CD4-positive, alpha-beta T cell (primary cell): ENCODE results near the gene CASP7. TPM values are rescaled to one million over a fixed set of nuclear protein-coding genes. Genes with fewer than 3 reads are reported as not detected.

Source experiments
- ATAC-seq: fragments of 200-7000 bp; cut with Tn5 transposase; one replicate; pipeline ENCODE4 v1.10.0; 2022; ENCODE audit warnings: mild to moderate bottlenecking; ENCODE audit not compliant: poor library complexity
- CTCF ChIA-PET: fragments of 350-600 bp; sonication (Branson Sonifier 250); formaldehyde crosslinking; loops from one replicate; lab custom pipeline; 2021; ENCODE audit warnings: antibody characterized with exemption, inconsistent platforms; lab: Charles Lee
- POLR2A ChIA-PET: fragments of 350-600 bp; sonication (Branson Sonifier 250); formaldehyde crosslinking; loops from one replicate; lab custom pipeline; 2021; ENCODE audit warnings: antibody characterized with exemption, inconsistent platforms; lab: Charles Lee
- DNase-seq, 14 experiments: peaks; one replicate each; pipeline ENCODE4 v3.0.0-alpha.2; 2013 to 2020; ENCODE audit warnings: mixed read lengths in 2 of 14
- H3K27ac ChIP-seq, 2 donors: one replicate each; pipeline versions ENCODE4 v1.5.1 to v1.7.0; 2013; ENCODE audit warnings: low read length in 2 of 2, low read depth in 1 of 2, mild to moderate bottlenecking in 1 of 2
- H3K27me3 ChIP-seq, 2 experiments: 1 replicate in 1 of 2; 2 replicates in 1 of 2; pipeline versions ENCODE4 v1.6.1 to v1.7.0; 2013; ENCODE audit warnings: low read length in 2 of 2, control low read depth in 1 of 2, mild to moderate bottlenecking in 1 of 2, moderate library complexity in 1 of 2; ENCODE audit not compliant: insufficient read depth in 2 of 2, control insufficient read depth in 1 of 2
- H3K36me3 ChIP-seq: one replicate; pipeline ENCODE4 v1.6.1; 2013; ENCODE audit warnings: low read length, control low read depth; ENCODE audit not compliant: insufficient read depth
- H3K4me1 ChIP-seq: one replicate; pipeline ENCODE4 v1.6.1; 2013; ENCODE audit warnings: low read length, control low read depth; ENCODE audit not compliant: insufficient read depth
- H3K4me3 ChIP-seq: one replicate; pipeline ENCODE4 v1.5.1; 2013; ENCODE audit warnings: mild to moderate bottlenecking, low read length, moderate library complexity
- H3K9me3 ChIP-seq, 2 experiments: 1 replicate in 1 of 2; 2 replicates in 1 of 2; pipeline versions ENCODE4 v1.6.1 to v1.7.0; 2013; ENCODE audit warnings: low read length in 2 of 2, mild to moderate bottlenecking in 2 of 2, control low read depth in 1 of 2, moderate library complexity in 1 of 2; ENCODE audit not compliant: control insufficient read depth in 1 of 2, insufficient read depth in 1 of 2
- H3K27ac Mint-ChIP-seq: one replicate; pipeline ENCODE4 v1.8.0; 2020; ENCODE audit warnings: mixed read lengths
- H3K27me3 Mint-ChIP-seq: one replicate; pipeline ENCODE4 v1.8.0; 2021; ENCODE audit warnings: mixed read lengths
- H3K36me3 Mint-ChIP-seq: one replicate; pipeline ENCODE4 v1.8.0; 2021; ENCODE audit warnings: low read depth, mixed read lengths
- H3K4me1 Mint-ChIP-seq: one replicate; pipeline ENCODE4 v1.8.0; 2021; ENCODE audit warnings: low read depth, mixed read lengths
- H3K4me3 Mint-ChIP-seq: one replicate; pipeline ENCODE4 v1.8.0; 2020; ENCODE audit warnings: mild to moderate bottlenecking, mixed read lengths
- H3K9me3 Mint-ChIP-seq: one replicate; pipeline ENCODE4 v1.8.0; 2020; ENCODE audit warnings: mixed read lengths
- intact Hi-C, 2 experiments: fragments of 100-400 bp; cut with DNase I in 1 of 2; cut with micrococcal nuclease in 1 of 2; formaldehyde crosslinking; loops; one replicate each; pipeline versions ENCODE4 v1.15.1 to v1.9.0; 2023 to 2025; cut with DNase I, micrococcal nuclease
- total RNA-seq, 174 experiments: library from RNA in 2 of 174; stranded (reverse) in 2 of 174; gene quantifications; one replicate each; pipeline ENCODE4 v1.2.3 and lab custom pipeline; 2021 to 2026
- TF ChIP-seq, protein P1 (sequence below): fragments of 200-600 bp; IDR thresholded peaks from one replicate; pipeline ENCODE4 v1.8.0; 2022; ENCODE audit warnings: antibody characterized with exemption, mild to moderate bottlenecking

The CASP7 gene
- total RNA-seq, 2 experiments from 2014 or later: 8.5 to 8.6 TPM

DNA sequence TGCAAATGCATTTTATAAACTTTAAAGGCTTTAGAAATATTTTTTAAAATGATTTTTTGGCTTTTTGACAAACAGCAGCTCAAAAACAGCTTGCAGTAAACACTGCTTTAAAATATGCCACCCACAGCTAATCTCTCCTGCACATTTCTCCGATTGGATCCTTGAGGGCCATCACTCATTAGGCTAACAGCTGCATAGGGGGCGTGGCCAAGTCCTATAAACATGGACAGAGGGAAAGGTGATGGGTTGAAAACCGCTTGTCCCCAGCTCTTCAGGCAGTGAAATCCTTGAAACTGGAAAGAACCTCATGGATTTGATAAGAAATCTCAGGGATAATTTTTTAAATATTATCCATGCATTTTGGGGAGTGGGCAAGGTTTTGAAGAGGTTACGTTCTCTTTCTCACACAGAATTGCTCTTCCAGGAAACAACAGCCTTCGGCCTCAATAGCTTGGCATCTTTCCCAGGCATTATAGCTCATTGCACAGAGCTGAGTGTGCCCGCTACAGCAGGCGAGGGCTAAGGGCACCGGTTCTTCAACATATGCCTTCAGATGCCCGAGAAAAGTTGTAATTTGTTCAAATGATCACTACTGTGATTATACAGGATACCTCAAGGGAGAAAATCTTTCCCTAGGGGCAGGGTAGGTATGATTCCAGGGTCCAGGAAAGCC, 73.4 kb downstream of the CASP7 start:
- no peak overlapping the region for H3K27ac ChIP-seq
- POLR2A ChIA-PET: no interaction called here
- Mint-ChIP-seq H3K36me3 (no peaks in the 10 kb centered on the region), H3K4me3 (no peak overlapping the region), H3K27ac (no peak overlapping the region), H3K27me3 (peaks cover 10% of the 10 kb centered on the region), H3K9me3 (no peaks in the 10 kb centered on the region), H3K4me1 (no peaks in the 10 kb centered on the region)
- no peak overlapping the region for H3K4me3 ChIP-seq
- no peak for ATAC-seq
- H3K36me3 ChIP-seq: no peaks in the 10 kb centered on the region
- no peaks in the 10 kb centered on the region for H3K4me1 ChIP-seq
- H3K27me3 ChIP-seq: peaks cover 0 to 2% of the 10 kb centered on the region in 2 experiments
- no peak for DNase-seq
- no peaks in the 10 kb centered on the region for H3K9me3 ChIP-seq
- intact Hi-C loops: no loop called here
- TF ChIP-seq, protein P1, sequence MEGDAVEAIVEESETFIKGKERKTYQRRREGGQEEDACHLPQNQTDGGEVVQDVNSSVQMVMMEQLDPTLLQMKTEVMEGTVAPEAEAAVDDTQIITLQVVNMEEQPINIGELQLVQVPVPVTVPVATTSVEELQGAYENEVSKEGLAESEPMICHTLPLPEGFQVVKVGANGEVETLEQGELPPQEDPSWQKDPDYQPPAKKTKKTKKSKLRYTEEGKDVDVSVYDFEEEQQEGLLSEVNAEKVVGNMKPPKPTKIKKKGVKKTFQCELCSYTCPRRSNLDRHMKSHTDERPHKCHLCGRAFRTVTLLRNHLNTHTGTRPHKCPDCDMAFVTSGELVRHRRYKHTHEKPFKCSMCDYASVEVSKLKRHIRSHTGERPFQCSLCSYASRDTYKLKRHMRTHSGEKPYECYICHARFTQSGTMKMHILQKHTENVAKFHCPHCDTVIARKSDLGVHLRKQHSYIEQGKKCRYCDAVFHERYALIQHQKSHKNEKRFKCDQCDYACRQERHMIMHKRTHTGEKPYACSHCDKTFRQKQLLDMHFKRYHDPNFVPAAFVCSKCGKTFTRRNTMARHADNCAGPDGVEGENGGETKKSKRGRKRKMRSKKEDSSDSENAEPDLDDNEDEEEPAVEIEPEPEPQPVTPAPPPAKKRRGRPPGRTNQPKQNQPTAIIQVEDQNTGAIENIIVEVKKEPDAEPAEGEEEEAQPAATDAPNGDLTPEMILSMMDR: no peak
- CTCF ChIA-PET: no interaction called here

GRCh38 chr10:113754125-113754524, 74.4 kb downstream of the CASP7 start:
- no peaks in the 10 kb centered on the region for H3K36me3 ChIP-seq
- POLR2A ChIA-PET: no interaction called here
- H3K36me3 Mint-ChIP-seq: no peaks in the 10 kb centered on the region
- intact Hi-C loops: no loop called here
- peaks cover 10% of the 10 kb centered on the region for H3K27me3 Mint-ChIP-seq
- no peaks in the 10 kb centered on the region for H3K9me3 Mint-ChIP-seq
- no peaks in the 10 kb centered on the region for H3K9me3 ChIP-seq
- ATAC-seq (no peak), DNase-seq (no peak)
- H3K4me1 Mint-ChIP-seq: no peaks in the 10 kb centered on the region
- CTCF ChIA-PET: no interaction called here
- no peaks in the 10 kb centered on the region for H3K4me1 ChIP-seq
- no peak overlapping the region for H3K4me3 ChIP-seq
- H3K27ac ChIP-seq: no peak overlapping the region
- no peak overlapping the region for H3K4me3 Mint-ChIP-seq
- no peak overlapping the region for H3K27ac Mint-ChIP-seq
- TF ChIP-seq, protein P1: no peak
- H3K27me3 ChIP-seq: peaks cover 0 to 2% of the 10 kb centered on the region in 2 experiments

- Histone ChIP-seq H3K27me3 (peaks cover 0 to 2% of the 10 kb centered on the region in 2 experiments), H3K9me3 (no peaks in the 10 kb centered on the region), H3K4me1 (no peaks in the 10 kb centered on the region), H3K36me3 (no peaks in the 10 kb centered on the region), H3K4me3 (no peak overlapping the region), H3K27ac (no peak overlapping the region)
- CTCF ChIA-PET: no interaction called here
- H3K27ac Mint-ChIP-seq: no peak overlapping the region
- H3K4me1 Mint-ChIP-seq: no peaks in the 10 kb centered on the region
- TF ChIP-seq, protein P1: no peak
- DNase-seq: no peak
- no peaks in the 10 kb centered on the region for H3K36me3 Mint-ChIP-seq
- ATAC-seq: no peak
- POLR2A ChIA-PET: no interaction called here
- peaks cover 10% of the 10 kb centered on the region for H3K27me3 Mint-ChIP-seq
- H3K4me3 Mint-ChIP-seq: no peak overlapping the region
- H3K9me3 Mint-ChIP-seq: no peaks in the 10 kb centered on the region
- intact Hi-C loops: no loop called here
These were observed 75.1 kb downstream of the CASP7 start for GRCh38 chr10:113754768-113755167.
